ENCODE data around the gene IL17C. TPM values are rescaled to one million over a fixed set of nuclear protein-coding genes. Genes with fewer than 3 reads are reported as not detected.

Gene IL17C
- total RNA-seq, 1 donor: not detected

DNA sequence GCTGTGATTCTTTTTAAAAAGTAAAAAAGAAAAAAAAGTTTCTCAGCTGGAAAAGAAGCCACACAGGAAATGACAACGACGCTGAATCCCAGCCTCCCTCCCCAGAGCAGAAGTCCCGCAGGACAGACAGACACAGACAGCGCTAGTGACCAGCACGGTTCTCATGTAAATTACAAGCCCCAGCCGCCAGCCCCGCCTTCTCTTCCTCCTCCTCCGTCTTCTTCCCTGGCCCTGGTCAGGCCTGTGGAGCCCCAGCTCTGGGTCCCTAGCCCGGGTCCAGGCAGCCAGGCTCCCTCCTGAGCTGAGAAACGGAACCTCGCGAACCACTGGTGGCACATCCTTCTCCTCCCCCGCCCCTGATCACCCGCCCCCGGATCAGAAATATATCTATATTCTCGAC, 7.0 kb upstream of the IL17C start:
- no peak for TF ChIP-seq CTCF (IDR thresholded peaks at IDR 0.05; ENCODE audit: insufficient read depth, low read length)
- DNase-seq (ENCODE audit: low read depth): no peak
- H3K4me3 ChIP-seq (ENCODE audit: low read depth, low read length): no peak overlapping the region

DNA sequence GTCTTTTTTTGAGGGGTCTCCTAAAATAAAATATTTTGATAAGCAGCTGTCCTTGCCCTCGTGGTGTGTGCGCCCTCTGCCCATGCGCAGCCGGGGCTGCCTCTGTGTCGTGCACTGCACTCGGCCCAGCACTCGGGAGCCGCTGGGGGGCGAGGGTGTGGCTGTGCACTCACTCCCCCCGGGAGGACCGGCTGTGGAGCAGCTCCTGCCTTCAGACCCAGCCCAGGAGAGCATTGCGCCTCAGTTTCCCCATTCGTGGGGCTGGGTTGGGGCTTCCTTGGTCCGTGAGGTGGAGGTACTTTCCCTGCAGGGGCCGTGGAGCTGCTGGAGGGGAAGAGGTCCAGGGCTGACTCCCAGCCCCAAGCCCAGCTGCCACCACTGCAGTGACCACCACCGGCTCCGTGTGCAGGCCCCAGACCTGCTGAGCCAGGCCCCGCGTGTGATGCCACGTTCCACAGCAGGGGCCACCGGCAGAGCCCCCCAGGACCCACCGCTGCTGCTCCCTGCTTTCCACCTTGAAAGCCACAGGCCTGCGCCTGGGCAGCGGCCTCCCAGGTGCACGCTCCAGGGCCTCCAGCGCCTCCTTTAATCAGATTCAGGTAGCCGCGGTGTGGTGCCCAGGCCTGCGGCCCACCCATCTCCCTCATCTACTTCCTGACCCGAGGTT, 6.3 kb upstream of the IL17C start:
- no peak for DNase-seq (ENCODE audit: low read depth)
- TF ChIP-seq CTCF (IDR thresholded peaks at IDR 0.05; ENCODE audit: insufficient read depth, low read length): no peak
- H3K4me3 ChIP-seq (ENCODE audit: low read depth, low read length): no peak overlapping the region

DNA sequence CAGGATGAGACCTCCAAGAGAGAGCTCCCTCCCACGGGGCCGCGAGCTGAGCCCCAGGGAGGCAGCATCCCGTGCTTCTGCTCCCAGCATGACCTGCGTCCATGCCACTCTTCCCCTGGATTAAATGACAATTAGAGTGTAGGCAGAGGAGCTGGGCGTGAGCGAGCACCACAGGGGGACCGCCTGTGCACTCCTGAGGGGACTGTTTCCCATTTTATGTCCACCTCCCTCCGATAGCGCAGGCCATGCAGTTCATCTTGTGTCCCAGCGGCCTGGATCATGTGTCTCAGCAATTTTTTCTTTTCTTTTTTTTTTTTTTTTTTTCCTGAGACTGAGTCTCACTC, 5.8 kb upstream of the IL17C start:
- no peak overlapping the region for H3K4me3 ChIP-seq (ENCODE audit: low read depth, low read length)
- TF ChIP-seq CTCF (IDR thresholded peaks at IDR 0.05; ENCODE audit: insufficient read depth, low read length): no peak
- no peak for DNase-seq (ENCODE audit: low read depth)

DNA sequence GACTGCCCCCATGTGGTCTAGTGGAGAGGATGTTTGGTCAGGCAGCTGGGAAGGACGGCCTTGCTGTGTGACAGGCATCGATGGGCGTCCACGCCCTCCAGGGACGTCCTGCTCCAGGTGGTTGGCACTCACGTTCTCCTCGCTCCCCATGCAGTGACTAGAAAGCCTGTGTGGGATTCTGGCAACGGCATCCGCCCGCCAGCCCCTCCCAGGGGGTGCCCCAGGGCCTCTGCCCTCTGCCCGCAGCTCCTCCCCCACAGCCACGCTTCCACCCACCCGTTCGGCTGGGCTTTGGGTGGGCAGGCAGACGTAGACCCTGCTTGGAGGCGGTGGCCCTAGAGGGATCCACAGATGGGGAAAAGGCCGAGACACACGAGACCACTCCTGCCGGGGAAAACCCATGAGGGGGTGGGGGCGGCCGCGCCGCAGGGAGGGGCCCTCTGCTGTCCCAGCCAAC, 4.7 kb upstream of the IL17C start:
- peak; percentile 4 for DNase-seq (ENCODE audit: low read depth)
- no peak for TF ChIP-seq CTCF (IDR thresholded peaks at IDR 0.05; ENCODE audit: insufficient read depth, low read length)
- no peak overlapping the region for H3K4me3 ChIP-seq (ENCODE audit: low read depth, low read length)

DNA sequence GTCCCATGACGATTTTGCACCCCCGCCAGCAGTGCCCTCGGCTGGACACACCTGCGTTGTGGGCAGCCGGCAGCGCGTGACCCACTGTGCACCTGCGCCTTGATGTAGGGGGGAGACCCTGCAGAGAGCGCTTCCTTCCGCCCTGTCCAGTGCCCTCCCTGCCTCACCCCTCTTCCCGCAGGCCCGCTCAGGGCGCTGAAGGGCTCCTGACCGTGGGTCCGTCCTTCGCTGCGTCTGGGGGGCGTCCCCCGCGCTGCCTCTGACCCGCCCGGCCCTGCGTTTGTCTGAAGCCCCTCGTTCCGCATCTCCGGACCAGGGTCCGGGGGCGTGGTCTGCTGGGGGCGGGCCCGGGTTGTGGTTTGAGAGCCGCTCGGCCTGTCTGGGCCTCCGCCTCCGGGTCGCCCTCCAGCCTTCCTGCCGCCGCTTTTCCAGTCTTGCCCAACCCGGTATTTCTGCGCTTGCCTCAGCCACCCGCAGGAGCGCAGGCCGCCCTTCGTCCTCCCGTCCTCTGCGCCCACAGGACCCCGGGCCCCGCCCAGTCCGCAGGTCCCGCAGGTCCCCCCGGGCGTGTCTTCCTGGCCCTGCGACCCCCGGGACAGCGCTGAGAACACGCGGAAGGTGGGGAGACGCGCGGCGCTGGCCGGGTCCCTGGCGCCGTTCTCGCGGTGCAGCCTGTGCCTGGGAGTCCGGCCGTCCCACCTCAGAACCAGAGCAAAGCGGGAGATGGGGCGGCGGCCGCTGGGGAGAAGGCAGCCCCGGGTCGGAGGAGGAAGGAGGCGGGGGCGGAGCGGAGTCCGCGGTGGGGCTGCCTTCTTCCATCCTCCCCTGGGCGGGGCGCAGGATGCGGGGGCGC, 4.0 kb upstream of the IL17C start:
- peak; percentile 23 for DNase-seq (ENCODE audit: low read depth)
- H3K4me3 ChIP-seq (ENCODE audit: low read depth, low read length): peak overlapping the region; percentile 38
- TF ChIP-seq CTCF (IDR thresholded peaks at IDR 0.05; ENCODE audit: insufficient read depth, low read length): no peak

DNA sequence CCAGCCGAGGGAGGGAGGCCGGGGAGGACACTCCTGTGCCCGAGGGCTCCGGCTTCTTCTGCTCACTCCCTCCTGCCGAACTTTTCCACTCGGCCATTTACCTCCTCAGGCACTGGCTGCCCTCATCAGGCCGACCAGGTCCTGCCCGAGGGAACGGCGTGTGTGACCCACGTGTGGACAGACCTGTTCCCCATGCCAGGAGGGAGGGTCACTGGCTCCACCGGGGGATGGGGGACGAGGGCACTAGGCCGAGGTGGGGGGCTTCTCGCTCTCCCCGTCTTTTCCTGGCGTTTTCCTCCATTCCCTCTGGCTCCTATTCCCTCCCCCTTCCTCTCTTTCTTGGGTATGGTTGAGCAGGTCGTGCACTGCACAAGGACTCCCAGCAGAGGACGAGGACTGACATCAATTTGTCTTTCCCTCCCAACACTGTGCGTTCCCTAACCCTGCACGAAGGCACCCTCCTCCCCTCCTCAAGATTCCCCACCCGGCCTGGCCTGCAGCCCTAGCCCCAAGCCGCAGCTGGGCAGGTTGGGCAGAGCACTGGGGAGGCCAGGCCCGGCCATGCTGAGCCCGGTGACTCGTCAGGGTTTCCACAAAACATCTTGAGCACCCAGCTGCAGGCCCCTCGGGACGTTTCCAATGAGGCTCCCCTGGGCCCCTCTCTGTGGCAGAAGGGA, 3.2 kb upstream of the IL17C start:
- peak overlapping the region; percentile 38 for H3K4me3 ChIP-seq (ENCODE audit: low read depth, low read length)
- DNase-seq (ENCODE audit: low read depth): no peak
- no peak for TF ChIP-seq CTCF (IDR thresholded peaks at IDR 0.05; ENCODE audit: insufficient read depth, low read length)

Data from fibroblast of the aortic adventitia (primary cell).